Thyroid gland (tissue), 4 donors: ENCODE results near the gene LZIC. TPM values are rescaled to one million over a fixed set of nuclear protein-coding genes. Genes with fewer than 3 reads are reported as not detected.

ENCODE experiments used
- DNase-seq, 2 donors: peaks; one replicate each; pipeline ENCODE4 v3.0.0-alpha.2; 2019
- H3K27ac ChIP-seq, 3 donors: fragments of 200-600 bp; sonication (generic); 1 replicate in 2 of 3; 2 replicates in 1 of 3; pipeline ENCODE4 v1.5.1; 2016 to 2019; ENCODE audit warnings: mild to moderate bottlenecking in 1 of 3, moderate library complexity in 1 of 3
- H3K27me3 ChIP-seq: fragments of 200-600 bp; sonication (generic); one replicate; pipeline ENCODE4 v1.5.1; 2019
- H3K36me3 ChIP-seq, 2 donors: fragments of 200-600 bp; sonication (generic); one replicate each; pipeline ENCODE4 v1.5.1; 2016 to 2019
- H3K4me1 ChIP-seq, 2 donors: fragments of 200-600 bp; sonication (generic); one replicate each; pipeline ENCODE4 v1.5.1; 2017 to 2019
- H3K4me3 ChIP-seq, 3 donors: fragments of 200-600 bp; sonication (generic); replicated peaks in 1 of 3; 1 replicate in 2 of 3; 2 replicates in 1 of 3; pipeline ENCODE4 v1.5.1; 2016; ENCODE audit warnings: mild to moderate bottlenecking in 1 of 3
- H3K9me3 ChIP-seq: fragments of 200-600 bp; sonication (generic); one replicate; pipeline ENCODE4 v1.5.1; 2017
- CTCF ChIP-seq, 6 experiments: fragments of 200-600 bp in 3 of 6; fragments of 450-650 bp in 3 of 6; sonication (generic) in 3 of 6; IDR thresholded peaks; one replicate each; pipeline ENCODE4 v1.5.1; 2016 to 2019; ENCODE audit warnings: antibody characterized with exemption in 6 of 6, mild to moderate bottlenecking in 2 of 6, inconsistent platforms in 1 of 6, moderate library complexity in 1 of 6
- POLR2A ChIP-seq, 2 donors: fragments of 450-650 bp; IDR thresholded peaks; one replicate each; pipeline ENCODE4 v1.6.1; 2017; ENCODE audit warnings: antibody characterized with exemption in 2 of 2, mild to moderate bottlenecking in 2 of 2, moderate library complexity in 1 of 2
- WGBS, 2 donors: methylation state at CpG; one replicate each; pipeline ENCODE4 v1.1.5; 2017; 5-methylcytosine and 5-hydroxymethylcytosine counted together
- intact Hi-C: fragments of 100-400 bp; cut with DNase I; formaldehyde crosslinking; loops from one replicate; pipeline ENCODE4 v1.15.1; 2023
- total RNA-seq, 4 donors: library from RNA; depleted of rRNA; stranded (reverse); fragments of >200 nt; gene quantifications; one replicate each; pipeline ENCODE4 v1.2.3, GENCODE V29; 2016

LZIC gene
- total RNA-seq, 4 donors from 2014 or later = 23.0 to 42.7 (median 34.1) TPM

DNA sequence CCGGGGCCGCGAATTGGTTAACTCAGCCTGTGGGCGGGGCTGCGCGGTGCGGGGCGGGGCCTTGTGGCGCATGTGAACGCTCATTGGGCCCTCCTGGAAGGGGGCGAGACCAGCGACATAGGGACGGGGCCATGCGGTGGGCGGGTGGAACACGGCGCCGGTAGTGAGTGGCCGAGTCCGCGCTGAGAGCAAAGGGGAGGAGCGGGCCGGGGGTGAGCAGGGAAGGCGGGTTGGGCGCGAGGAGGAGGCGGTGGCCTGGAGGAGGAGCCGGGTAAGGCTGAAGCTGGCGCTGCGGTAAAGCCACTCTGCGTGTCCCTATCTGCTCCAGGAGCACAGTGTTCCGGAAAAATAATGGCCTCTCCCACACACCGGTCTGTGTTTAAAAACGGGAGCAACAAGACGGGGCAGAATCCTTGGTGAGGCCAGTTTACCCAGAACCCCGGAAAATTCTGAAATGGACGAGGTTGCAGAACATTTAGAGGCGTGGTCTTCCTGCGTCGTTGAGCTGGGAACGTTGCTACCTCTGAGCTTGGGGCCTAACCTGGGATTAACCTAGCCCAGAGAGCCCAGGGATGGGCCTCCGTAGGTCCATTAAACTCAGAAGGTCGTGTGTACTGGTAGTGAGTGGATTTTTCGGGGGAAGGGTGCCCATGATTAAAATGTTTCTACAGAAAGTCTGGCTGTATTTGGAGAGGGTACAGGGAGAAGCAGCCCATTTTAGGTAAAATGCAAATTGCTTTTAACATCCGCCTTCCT, 32.6 kb downstream of the LZIC start:
- 0 to 1% methylated on average over 21 to 34 of the region's 45 CpGs for WGBS, 2 donors
- intact Hi-C loops = no loop called here
- H3K4me3 ChIP-seq = peak overlapping the region; percentile 41 to 50 (median 48)
- peak overlapping the region; percentile 89 to 97 (median 91) for H3K27ac ChIP-seq
- DNase-seq = peak; percentile 100
- H3K4me1 ChIP-seq = peaks cover 17 to 21% of the 10 kb centered on the region in 2 donors
- no peaks in the 10 kb centered on the region for H3K9me3 ChIP-seq
- H3K36me3 ChIP-seq = no peaks in the 10 kb centered on the region
- no peaks in the 10 kb centered on the region for H3K27me3 ChIP-seq
- TF ChIP-seq POLR2A (IDR thresholded peaks at IDR 0.05) (peak; percentile 78 to 89), CTCF (IDR thresholded peaks at IDR 0.05) (no peak)

- peak within 1 kb of the TSS; percentile 74 to 83 (median 78) for H3K4me3 ChIP-seq
- intact Hi-C loops = no loop called here
- H3K27me3 ChIP-seq = no peaks in the 10 kb centered on the region
- WGBS, 2 donors = no CpG with 5 or more reads among the region's 55 CpGs
- no peak for TF ChIP-seq CTCF (IDR thresholded peaks at IDR 0.05)
- peak; percentile 70 to 80 for TF ChIP-seq POLR2A (IDR thresholded peaks at IDR 0.05)
- no peak for DNase-seq
- peaks cover 17 to 21% of the 10 kb centered on the region in 2 donors for H3K4me1 ChIP-seq
- no peaks in the 10 kb centered on the region for H3K9me3 ChIP-seq
- no peaks in the 10 kb centered on the region for H3K36me3 ChIP-seq
- H3K27ac ChIP-seq = peak within 1 kb of the TSS; percentile 89 to 97 (median 91)
These were observed 33.1 kb downstream of the LZIC start, which contains the start of gene CTNNBIP1 for GRCh38 chr1:9910076-9910422. TSS of gene CTNNBIP1 (minus strand) at chr1:9910269. CDS start at chr1:9872064, 38,205 bp downstream.

GRCh38 chr1:9909234-9910046, 33.8 kb downstream of the LZIC start:
- intact Hi-C loops = no loop called here
- Histone ChIP-seq H3K4me3 (peak overlapping the region; percentile 74 to 83 (median 78)), H3K4me1 (peaks cover 17 to 21% of the 10 kb centered on the region in 2 donors), H3K36me3 (no peaks in the 10 kb centered on the region), H3K27me3 (no peaks in the 10 kb centered on the region), H3K9me3 (no peaks in the 10 kb centered on the region), H3K27ac (peak overlapping the region; percentile 44 to 70 (median 47))
- TF ChIP-seq CTCF (IDR thresholded peaks at IDR 0.05) (no peak), POLR2A (IDR thresholded peaks at IDR 0.05) (no peak)
- DNase-seq = peak; percentile 43 to 47
- WGBS, 2 donors = 2 to 4% methylated on average over 23 to 27 of the region's 47 CpGs

GRCh38 chr1:9908871-9909233, 34.3 kb downstream of the LZIC start:
- TF ChIP-seq CTCF (IDR thresholded peaks at IDR 0.05) (no peak), POLR2A (IDR thresholded peaks at IDR 0.05) (no peak)
- peak overlapping the region in 2 of 3 donors; percentile 74 to 78 for H3K4me3 ChIP-seq
- H3K36me3 ChIP-seq = no peaks in the 10 kb centered on the region
- no peaks in the 10 kb centered on the region for H3K27me3 ChIP-seq
- no peak for DNase-seq
- 86 to 87% methylated on average over 4 of the region's 4 CpGs for WGBS, 2 donors
- peak overlapping the region in 2 of 3 donors; percentile 10 to 70 for H3K27ac ChIP-seq
- H3K4me1 ChIP-seq = peaks cover 17 to 21% of the 10 kb centered on the region in 2 donors
- H3K9me3 ChIP-seq = no peaks in the 10 kb centered on the region
- intact Hi-C loops = no loop called here
